ENCODE measurements around the gene OR1N1. TPM values are rescaled to one million over a fixed set of nuclear protein-coding genes. Genes with fewer than 3 reads are reported as not detected.

Gene OR1N1
- total and polyA plus RNA-seq, 2 experiments from 2014 or later, result not detected

DNA sequence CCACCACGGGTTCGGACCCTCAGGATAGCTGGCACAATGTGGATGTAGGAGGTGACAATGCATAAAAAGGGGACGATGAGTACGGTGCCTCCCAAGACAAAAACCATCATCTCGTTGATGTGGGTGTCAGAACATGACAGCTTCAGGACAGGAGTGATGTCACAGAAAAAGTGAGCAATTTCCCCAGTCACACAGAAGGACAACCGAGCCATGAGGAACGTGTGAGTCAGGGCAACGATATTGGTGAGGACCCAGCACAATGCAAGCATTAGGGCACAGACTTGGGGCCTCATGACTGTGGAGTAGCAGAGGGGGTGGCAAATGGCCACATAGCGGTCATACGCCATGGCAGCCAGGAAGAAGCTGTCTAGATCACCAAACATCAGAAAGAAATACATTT is 491 bp downstream of the OR1N1 start:
- no peak overlapping the region for H3K4me3 Mint-ChIP-seq
- H3K4me1 ChIP-seq (ENCODE audit: insufficient read depth), result no peaks in the 10 kb centered on the region
- no peaks in the 10 kb centered on the region for H3K9me2 ChIP-seq (ENCODE audit: insufficient read depth)
- no peak for ATAC-seq
- peaks cover 1% of the 10 kb centered on the region for H3K27me3 Mint-ChIP-seq (ENCODE audit: insufficient read depth, low read depth, poor library complexity)
- H3K36me3 Mint-ChIP-seq (ENCODE audit: low read depth), result peaks cover 17% of the 10 kb centered on the region
- H3K4me2 ChIP-seq, result no peak overlapping the region
- H2AFZ ChIP-seq, result no peak overlapping the region
- H3F3A ChIP-seq (replicated peaks; ENCODE audit: low read depth), result no peaks in the 10 kb centered on the region
- no peaks in the 10 kb centered on the region for H3K79me2 ChIP-seq (replicated peaks; ENCODE audit: insufficient read depth)
- TF ChIP-seq STAT1 (IDR thresholded peaks at IDR 0.05; ENCODE audit: unreplicated experiment) (no peak), CREB1 (CRISPR knock-in tag; IDR thresholded peaks at IDR 0.05; ENCODE audit: low read depth) (no peak), JUNB (IDR thresholded peaks at IDR 0.05; ENCODE audit: unreplicated experiment) (no peak), EZH2 (IDR thresholded peaks at IDR 0.05; ENCODE audit: low read depth, unreplicated experiment) (no peak), ZNF331 (CRISPR knock-in tag; IDR thresholded peaks at IDR 0.05; ENCODE audit: low read depth) (no peak), ZNF114 (CRISPR knock-in tag; IDR thresholded peaks at IDR 0.05) (no peak), POLR2AphosphoS5 (IDR thresholded peaks at IDR 0.05; ENCODE audit: low read depth) (no peak), NANOG (IDR thresholded peaks at IDR 0.05; ENCODE audit: borderline replicate concordance) (no peak), EZH2phosphoT487 (IDR thresholded peaks at IDR 0.05; ENCODE audit: unreplicated experiment) (no peak)
- TF ChIP-seq, protein P1, sequence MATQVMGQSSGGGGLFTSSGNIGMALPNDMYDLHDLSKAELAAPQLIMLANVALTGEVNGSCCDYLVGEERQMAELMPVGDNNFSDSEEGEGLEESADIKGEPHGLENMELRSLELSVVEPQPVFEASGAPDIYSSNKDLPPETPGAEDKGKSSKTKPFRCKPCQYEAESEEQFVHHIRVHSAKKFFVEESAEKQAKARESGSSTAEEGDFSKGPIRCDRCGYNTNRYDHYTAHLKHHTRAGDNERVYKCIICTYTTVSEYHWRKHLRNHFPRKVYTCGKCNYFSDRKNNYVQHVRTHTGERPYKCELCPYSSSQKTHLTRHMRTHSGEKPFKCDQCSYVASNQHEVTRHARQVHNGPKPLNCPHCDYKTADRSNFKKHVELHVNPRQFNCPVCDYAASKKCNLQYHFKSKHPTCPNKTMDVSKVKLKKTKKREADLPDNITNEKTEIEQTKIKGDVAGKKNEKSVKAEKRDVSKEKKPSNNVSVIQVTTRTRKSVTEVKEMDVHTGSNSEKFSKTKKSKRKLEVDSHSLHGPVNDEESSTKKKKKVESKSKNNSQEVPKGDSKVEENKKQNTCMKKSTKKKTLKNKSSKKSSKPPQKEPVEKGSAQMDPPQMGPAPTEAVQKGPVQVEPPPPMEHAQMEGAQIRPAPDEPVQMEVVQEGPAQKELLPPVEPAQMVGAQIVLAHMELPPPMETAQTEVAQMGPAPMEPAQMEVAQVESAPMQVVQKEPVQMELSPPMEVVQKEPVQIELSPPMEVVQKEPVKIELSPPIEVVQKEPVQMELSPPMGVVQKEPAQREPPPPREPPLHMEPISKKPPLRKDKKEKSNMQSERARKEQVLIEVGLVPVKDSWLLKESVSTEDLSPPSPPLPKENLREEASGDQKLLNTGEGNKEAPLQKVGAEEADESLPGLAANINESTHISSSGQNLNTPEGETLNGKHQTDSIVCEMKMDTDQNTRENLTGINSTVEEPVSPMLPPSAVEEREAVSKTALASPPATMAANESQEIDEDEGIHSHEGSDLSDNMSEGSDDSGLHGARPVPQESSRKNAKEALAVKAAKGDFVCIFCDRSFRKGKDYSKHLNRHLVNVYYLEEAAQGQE (IDR thresholded peaks at IDR 0.05; ENCODE audit: unreplicated experiment), result no peak
- TF ChIP-seq, protein P2, sequence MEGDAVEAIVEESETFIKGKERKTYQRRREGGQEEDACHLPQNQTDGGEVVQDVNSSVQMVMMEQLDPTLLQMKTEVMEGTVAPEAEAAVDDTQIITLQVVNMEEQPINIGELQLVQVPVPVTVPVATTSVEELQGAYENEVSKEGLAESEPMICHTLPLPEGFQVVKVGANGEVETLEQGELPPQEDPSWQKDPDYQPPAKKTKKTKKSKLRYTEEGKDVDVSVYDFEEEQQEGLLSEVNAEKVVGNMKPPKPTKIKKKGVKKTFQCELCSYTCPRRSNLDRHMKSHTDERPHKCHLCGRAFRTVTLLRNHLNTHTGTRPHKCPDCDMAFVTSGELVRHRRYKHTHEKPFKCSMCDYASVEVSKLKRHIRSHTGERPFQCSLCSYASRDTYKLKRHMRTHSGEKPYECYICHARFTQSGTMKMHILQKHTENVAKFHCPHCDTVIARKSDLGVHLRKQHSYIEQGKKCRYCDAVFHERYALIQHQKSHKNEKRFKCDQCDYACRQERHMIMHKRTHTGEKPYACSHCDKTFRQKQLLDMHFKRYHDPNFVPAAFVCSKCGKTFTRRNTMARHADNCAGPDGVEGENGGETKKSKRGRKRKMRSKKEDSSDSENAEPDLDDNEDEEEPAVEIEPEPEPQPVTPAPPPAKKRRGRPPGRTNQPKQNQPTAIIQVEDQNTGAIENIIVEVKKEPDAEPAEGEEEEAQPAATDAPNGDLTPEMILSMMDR (conservative IDR thresholded peaks at IDR 0.05; ENCODE audit: low read depth in 2 of 2), result no peak
- TF ChIP-seq, protein P3, sequence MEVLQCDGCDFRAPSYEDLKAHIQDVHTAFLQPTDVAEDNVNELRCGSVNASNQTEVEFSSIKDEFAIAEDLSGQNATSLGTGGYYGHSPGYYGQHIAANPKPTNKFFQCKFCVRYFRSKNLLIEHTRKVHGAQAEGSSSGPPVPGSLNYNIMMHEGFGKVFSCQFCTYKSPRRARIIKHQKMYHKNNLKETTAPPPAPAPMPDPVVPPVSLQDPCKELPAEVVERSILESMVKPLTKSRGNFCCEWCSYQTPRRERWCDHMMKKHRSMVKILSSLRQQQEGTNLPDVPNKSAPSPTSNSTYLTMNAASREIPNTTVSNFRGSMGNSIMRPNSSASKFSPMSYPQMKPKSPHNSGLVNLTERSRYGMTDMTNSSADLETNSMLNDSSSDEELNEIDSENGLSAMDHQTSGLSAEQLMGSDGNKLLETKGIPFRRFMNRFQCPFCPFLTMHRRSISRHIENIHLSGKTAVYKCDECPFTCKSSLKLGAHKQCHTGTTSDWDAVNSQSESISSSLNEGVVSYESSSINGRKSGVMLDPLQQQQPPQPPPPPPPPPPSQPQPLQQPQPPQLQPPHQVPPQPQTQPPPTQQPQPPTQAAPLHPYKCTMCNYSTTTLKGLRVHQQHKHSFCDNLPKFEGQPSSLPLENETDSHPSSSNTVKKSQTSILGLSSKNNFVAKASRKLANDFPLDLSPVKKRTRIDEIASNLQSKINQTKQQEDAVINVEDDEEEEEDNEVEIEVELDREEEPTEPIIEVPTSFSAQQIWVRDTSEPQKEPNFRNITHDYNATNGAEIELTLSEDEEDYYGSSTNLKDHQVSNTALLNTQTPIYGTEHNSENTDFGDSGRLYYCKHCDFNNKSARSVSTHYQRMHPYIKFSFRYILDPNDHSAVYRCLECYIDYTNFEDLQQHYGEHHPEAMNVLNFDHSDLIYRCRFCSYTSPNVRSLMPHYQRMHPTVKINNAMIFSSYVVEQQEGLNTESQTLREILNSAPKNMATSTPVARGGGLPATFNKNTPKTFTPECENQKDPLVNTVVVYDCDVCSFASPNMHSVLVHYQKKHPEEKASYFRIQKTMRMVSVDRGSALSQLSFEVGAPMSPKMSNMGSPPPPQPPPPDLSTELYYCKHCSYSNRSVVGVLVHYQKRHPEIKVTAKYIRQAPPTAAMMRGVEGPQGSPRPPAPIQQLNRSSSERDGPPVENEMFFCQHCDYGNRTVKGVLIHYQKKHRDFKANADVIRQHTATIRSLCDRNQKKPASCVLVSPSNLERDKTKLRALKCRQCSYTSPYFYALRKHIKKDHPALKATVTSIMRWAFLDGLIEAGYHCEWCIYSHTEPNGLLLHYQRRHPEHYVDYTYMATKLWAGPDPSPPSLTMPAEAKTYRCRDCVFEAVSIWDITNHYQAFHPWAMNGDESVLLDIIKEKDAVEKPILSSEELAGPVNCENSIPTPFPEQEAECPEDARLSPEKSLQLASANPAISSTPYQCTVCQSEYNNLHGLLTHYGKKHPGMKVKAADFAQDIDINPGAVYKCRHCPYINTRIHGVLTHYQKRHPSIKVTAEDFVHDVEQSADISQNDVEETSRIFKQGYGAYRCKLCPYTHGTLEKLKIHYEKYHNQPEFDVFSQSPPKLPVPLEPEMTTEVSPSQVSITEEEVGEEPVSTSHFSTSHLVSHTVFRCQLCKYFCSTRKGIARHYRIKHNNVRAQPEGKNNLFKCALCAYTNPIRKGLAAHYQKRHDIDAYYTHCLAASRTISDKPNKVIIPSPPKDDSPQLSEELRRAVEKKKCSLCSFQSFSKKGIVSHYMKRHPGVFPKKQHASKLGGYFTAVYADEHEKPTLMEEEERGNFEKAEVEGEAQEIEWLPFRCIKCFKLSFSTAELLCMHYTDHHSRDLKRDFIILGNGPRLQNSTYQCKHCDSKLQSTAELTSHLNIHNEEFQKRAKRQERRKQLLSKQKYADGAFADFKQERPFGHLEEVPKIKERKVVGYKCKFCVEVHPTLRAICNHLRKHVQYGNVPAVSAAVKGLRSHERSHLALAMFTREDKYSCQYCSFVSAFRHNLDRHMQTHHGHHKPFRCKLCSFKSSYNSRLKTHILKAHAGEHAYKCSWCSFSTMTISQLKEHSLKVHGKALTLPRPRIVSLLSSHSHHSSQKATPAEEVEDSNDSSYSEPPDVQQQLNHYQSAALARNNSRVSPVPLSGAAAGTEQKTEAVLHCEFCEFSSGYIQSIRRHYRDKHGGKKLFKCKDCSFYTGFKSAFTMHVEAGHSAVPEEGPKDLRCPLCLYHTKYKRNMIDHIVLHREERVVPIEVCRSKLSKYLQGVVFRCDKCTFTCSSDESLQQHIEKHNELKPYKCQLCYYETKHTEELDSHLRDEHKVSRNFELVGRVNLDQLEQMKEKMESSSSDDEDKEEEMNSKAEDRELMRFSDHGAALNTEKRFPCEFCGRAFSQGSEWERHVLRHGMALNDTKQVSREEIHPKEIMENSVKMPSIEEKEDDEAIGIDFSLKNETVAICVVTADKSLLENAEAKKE (CRISPR knock-in tag; IDR thresholded peaks at IDR 0.05), result no peak
- TF ChIP-seq, protein P4, sequence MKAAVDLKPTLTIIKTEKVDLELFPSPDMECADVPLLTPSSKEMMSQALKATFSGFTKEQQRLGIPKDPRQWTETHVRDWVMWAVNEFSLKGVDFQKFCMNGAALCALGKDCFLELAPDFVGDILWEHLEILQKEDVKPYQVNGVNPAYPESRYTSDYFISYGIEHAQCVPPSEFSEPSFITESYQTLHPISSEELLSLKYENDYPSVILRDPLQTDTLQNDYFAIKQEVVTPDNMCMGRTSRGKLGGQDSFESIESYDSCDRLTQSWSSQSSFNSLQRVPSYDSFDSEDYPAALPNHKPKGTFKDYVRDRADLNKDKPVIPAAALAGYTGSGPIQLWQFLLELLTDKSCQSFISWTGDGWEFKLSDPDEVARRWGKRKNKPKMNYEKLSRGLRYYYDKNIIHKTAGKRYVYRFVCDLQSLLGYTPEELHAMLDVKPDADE (IDR thresholded peaks at IDR 0.05), result no peak
- no peaks in the 10 kb centered on the region for H3K4me1 Mint-ChIP-seq
- peaks cover 85% of the 10 kb centered on the region for H3K9me3 Mint-ChIP-seq
- no peak overlapping the region for H3K4me3 ChIP-seq
- no peak for DNase-seq (ENCODE audit: low spot score)
- H3K36me3 ChIP-seq (ENCODE audit: insufficient read depth), result no peaks in the 10 kb centered on the region; the same call in 1 of the 2 replicates
- no peaks in the 10 kb centered on the region for H3K27me3 ChIP-seq (ENCODE audit: insufficient read depth)
- H3K27ac Mint-ChIP-seq, result no peak overlapping the region
- no peaks in the 10 kb centered on the region for H4K20me1 ChIP-seq (replicated peaks; ENCODE audit: insufficient read depth)
- H3K27ac ChIP-seq (ENCODE audit: low read depth), result no peak overlapping the region
